Activated T-helper 1 cell treated with anti-CD3 and anti-CD28 coated beads, Interleukin-2, amount 50 U/mL, for 16 hours (primary cell): ENCODE data around the gene ATXN7L1.
"Not testable (repeated sequence)": the region's sequence is repeated elsewhere in the genome, so short reads cannot be mapped to it uniquely, and the experiment has no call there.

Experiments
- DNase-seq, 2 donors: peaks; one replicate each; pipeline ENCODE4 v3.0.0-alpha.2; 2020; ENCODE audit warnings: low read depth in 1 of 2, low spot score in 1 of 2

Gene ATXN7L1

DNA sequence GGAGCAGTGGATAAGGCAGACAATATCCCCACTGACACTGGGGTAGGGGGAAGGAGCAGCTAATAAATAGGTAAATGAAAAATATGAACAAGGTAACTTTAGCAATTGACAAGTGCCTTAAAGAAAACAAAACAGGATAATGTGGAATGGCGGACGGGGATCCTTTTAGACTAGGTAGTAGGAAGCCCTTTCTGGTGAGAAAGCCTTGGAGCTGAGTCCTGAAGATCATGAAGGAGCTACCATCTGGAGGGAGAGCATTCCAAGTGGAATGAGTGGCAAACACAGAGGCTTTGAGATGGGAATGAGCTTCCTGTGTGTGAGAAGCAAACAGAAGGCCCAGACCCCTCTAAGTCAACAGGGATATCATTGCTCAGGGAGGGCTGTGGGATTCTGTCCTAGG is 16.0 kb upstream of the ATXN7L1 start:
- DNase-seq, result no peak

- DNase-seq, result no peak
Observed at GRCh38 chr7:105890290-105890997, 14.0 kb upstream of the ATXN7L1 start.

- DNase-seq, result no peak
Observed at GRCh38 chr7:105887569-105888189, 11.3 kb upstream of the ATXN7L1 start.

- DNase-seq, result no peak
Observed at GRCh38 chr7:105886776-105887175, 10.4 kb upstream of the ATXN7L1 start.

DNA sequence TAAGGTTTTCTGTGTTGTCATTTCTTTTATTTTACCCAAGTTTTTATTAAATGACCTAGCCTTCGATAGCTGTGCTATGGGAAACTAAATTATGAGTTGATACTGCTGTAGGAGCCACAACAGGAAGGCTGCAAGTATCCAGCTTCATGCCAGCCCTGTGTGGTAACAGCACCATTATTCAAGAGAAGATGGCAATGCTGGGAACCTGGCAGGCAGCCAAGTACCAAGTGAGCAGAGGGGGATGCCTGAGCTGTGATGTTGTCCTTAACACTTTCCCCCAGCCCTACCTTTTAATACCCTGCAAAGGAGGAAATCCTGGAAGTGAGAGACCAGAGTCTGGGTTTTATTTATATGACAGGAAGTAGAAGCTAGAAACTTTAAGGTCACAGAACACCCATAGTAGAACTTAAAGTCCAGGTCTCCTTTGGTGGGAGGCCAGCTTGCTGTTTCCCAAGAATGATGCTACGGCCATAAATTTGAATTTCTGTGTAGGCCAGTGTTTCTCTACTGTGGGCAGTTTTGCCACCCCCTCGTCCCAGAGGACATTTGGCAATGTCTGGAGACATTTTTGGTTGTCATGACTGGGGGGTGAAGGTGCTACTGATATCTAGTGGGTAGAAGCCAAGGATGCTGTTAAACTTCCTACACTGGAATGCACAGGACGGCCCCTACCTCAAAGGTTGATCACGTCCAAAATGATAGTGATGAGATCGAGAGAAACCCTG is 9.2 kb upstream of the ATXN7L1 start:
- no peak for DNase-seq

DNA sequence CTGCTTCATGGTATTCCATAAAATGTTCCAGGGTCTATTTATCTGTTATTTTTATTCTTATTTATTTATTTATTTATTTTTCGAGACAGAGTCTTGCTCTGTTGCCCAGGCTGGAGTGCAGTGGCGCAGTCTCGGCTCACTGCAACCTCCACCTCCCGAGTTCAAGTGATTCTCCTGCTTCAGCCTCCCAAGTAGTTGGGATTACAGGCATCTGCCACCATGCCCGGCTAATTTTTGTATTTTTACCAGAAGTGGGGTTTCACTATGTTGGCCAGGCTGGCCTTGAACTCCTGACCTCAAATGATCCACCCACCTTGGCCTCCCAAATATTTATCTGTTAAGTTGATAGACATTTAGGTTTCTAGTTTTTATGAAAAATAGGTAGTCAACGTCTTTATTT is 6.8 kb upstream of the ATXN7L1 start:
- DNase-seq, result not testable (repeated sequence)

- DNase-seq, result no peak
Observed at GRCh38 chr7:105881439-105881838, 5.0 kb upstream of the ATXN7L1 start.

- no peak for DNase-seq
Observed at GRCh38 chr7:105880571-105881330, 4.4 kb upstream of the ATXN7L1 start.

DNA sequence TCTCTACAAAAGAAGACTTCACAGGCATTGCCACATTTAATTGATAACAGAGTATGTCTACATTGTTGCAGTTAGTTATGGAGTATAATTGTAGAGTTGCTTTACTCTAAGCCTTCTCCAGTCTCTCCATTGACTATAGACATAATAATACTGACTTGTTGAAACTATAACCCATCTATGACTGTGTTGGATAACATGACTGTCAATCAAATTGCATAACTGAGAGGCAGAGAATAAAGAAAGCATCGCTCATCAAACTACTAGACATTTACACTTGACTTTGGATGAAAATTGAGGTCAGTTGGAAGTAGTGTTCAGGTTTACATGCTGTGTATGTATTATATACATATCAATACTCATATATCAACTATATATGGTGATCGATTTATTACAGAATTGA is 3.4 kb upstream of the ATXN7L1 start:
- no peak for DNase-seq

GRCh38 chr7:105878746-105879605 is 2.6 kb upstream of the ATXN7L1 start:
- no peak for DNase-seq

DNA sequence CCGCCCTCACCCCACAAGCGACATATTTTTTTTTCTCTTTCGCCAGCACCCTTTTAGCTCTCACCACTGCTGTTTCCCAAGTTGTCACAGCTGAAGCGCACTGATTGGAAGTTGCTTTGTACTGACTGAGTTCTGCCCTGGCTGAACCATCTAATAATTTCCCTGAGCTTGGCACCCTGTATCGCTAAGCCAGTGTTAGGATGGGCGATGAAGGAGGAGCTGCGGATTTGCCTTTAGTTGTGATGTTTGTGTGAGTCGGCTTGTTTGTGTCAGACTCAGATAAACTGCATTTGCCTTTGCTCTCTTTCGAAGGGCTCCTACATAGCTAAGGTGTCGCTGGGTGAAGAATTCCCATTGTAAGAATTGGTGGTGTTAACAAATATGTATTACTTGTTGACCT is 1.3 kb upstream of the ATXN7L1 start:
- no peak for DNase-seq

GRCh38 chr7:105876964-105877601 is 684 bp upstream of the ATXN7L1 start:
- DNase-seq, result no peak

DNA sequence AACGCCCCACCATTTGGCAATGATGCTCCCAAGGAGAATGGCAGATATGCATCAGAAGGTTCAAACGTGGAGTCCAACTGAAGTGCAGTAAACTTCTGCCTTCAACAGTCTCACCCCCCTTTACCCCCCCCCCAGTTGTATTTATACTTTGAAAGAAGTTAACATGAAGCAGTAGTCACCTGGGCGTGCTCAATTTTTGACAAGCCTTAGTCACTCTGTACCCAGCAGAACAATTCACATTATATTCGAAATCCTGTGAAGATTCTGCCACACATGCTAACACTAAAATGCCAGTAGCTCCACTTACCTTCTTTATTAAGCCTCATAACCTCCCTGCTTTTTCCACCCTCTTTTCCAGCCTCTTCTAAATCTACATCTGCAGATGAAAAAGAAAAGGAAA is 894 bp downstream of the ATXN7L1 start:
- DNase-seq, result no peak

DNA sequence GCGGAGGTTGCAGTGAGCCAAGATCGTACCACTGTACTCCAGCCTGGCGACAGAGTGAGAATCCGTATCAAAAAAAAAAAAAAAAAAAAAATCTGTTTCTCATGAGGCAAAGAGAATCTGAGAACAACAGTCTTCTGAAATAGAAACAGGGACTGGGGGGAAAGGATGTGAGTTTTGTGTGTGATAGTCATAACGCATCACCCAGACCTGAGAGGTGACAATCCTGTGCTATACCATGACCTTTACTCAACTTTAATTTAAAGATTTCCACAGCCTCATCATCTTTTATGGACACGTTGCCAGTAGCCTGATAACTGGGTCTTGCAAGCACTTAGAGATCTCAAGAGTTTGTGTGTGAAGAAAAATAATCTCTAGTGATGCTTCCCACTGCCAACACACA is 2.3 kb downstream of the ATXN7L1 start:
- DNase-seq, result no peak

DNA sequence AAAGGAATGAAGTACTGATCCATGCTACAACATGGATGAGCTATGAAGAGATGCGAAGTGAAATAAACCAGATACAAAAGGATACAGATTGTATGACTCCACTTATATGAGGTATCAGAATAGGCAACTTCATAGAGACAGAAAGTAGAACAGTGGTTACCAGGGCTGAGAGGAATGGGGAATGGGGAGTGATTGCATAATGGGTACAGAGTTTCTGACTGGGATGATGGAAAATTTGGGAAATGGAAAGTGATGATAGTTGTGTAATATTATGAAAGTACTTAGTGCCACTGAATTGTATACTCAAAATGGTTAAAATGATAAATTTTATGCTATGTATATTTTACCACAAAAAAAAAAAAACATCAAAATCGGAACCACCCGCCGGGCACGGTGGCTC is 3.9 kb downstream of the ATXN7L1 start:
- no peak for DNase-seq

DNA sequence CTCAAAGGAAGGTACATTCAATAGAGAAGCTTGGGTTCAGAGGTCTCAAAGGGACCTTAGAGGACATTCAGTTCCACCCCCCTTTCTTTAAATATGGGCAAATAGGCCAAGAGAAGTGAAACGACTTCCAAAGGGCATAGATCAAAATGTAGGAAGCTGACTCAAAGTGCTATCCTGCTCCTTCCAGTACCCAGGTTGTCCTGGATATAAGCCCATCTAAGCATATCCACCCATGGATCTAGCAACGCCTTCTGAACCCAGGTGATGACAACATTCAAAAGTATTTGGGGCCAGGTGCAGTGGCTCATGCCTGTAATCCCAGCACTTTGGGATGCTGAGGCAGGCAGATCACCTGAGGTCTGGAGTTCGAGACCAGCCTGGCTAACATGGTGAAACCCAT is 5.3 kb downstream of the ATXN7L1 start:
- DNase-seq, result no peak

GRCh38 chr7:105866102-105866801 is 10.1 kb downstream of the ATXN7L1 start:
- no peak for DNase-seq

DNA sequence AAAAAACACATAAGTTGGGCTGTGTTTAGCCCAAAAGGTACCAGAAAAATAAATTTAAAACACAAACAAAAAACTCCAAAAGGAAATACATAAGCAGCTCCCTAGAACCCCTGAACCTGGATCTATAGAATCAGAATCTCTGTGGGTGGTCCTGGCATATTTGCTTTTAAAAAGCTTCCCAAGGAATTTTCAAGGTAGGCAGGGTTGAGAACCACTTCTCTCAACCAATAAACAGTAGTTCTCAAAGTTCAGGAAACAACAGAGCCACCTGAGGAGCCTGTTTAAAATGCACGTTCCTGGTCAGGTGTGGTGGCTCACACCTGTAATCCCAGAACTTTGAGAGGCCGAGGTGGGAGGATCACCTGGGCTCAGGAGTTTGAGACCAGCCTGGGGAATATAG is 12.5 kb downstream of the ATXN7L1 start:
- DNase-seq, result no peak

GRCh38 chr7:105862770-105863169 is 13.6 kb downstream of the ATXN7L1 start:
- DNase-seq, result no peak

GRCh38 chr7:105862276-105862675 is 14.1 kb downstream of the ATXN7L1 start:
- DNase-seq, result no peak
